Right renal cortex interstitium (tissue), 3 donors: ENCODE results near the gene LIMK2. TPM values are rescaled to one million over a fixed set of nuclear protein-coding genes. Genes with fewer than 3 reads are reported as not detected.
"Not testable (repeated sequence)": the region's sequence is repeated elsewhere in the genome, so short reads cannot be mapped to it uniquely, and the experiment has no call there.

Experiments
- DNase-seq, 3 donors: peaks; one replicate each; pipeline ENCODE4 v3.0.0-alpha.2; 2013; ENCODE audit warnings: low read depth in 3 of 3, low spot score in 2 of 3
- polyA plus RNA-seq, 3 donors: library from polyadenylated mRNA; unstranded; fragments of 120-200 nt; gene quantifications; one replicate each; pipeline ENCODE4 v1.2.1, GENCODE V29; 2013; ENCODE audit not compliant: insufficient read length in 3 of 3

Gene LIMK2
- polyA plus RNA-seq, 3 donors, result 48.5 to 50.8 (median 49.4) TPM

GRCh38 chr22:31241936-31242335 is 29.8 kb downstream of the LIMK2 start:
- no peak for DNase-seq

- no peak for DNase-seq
Measured at GRCh38 chr22:31243339-31244045, 31.4 kb downstream of the LIMK2 start.

GRCh38 chr22:31244046-31244942 is 32.2 kb downstream of the LIMK2 start:
- no peak for DNase-seq

- DNase-seq, result no peak
Measured at GRCh38 chr22:31244943-31245451, 32.9 kb downstream of the LIMK2 start.

- DNase-seq, result not testable (repeated sequence)
Measured at GRCh38 chr22:31245998-31246397, 33.9 kb downstream of the LIMK2 start.

- no peak for DNase-seq
Measured at GRCh38 chr22:31246687-31247086, 34.6 kb downstream of the LIMK2 start.

- no peak for DNase-seq
Measured at GRCh38 chr22:31247726-31248125, 35.6 kb downstream of the LIMK2 start.

GRCh38 chr22:31248138-31248745 is 36.1 kb downstream of the LIMK2 start:
- peak in 1 of 3 donors; percentile 56 for DNase-seq

GRCh38 chr22:31248965-31249958 is 37.2 kb downstream of the LIMK2 start:
- no peak for DNase-seq

- DNase-seq, result no peak
Measured at GRCh38 chr22:31250740-31251600, 38.9 kb downstream of the LIMK2 start.

- no peak for DNase-seq
Measured at GRCh38 chr22:31253949-31254348, 41.9 kb downstream of the LIMK2 start.

GRCh38 chr22:31259798-31260473 is 47.8 kb downstream of the LIMK2 start:
- DNase-seq, result no peak

GRCh38 chr22:31260474-31260856 is 48.4 kb downstream of the LIMK2 start:
- DNase-seq, result no peak

GRCh38 chr22:31262312-31263133 is 50.4 kb downstream of the LIMK2 start:
- DNase-seq, result no peak

- no peak for DNase-seq
Measured at GRCh38 chr22:31263896-31264640, 52.0 kb downstream of the LIMK2 start.

- DNase-seq, result no peak
Measured at GRCh38 chr22:31268281-31268680, 56.2 kb downstream of the LIMK2 start.
